Measurements from ENCODE around the gene MATN4. TPM values are rescaled to one million over a fixed set of nuclear protein-coding genes. Genes with fewer than 3 reads are reported as not detected.

The MATN4 gene
- total RNA-seq, 1 experiment from 2014 or later = not detected

- no peak for DNase-seq (ENCODE audit: unreplicated experiment)
- Mint-ChIP-seq H3K9me3 (ENCODE audit: unreplicated experiment) (no peaks in the 10 kb centered on the region), H3K27me3 (ENCODE audit: insufficient read depth, unreplicated experiment) (no peaks in the 10 kb centered on the region), H3K27ac (ENCODE audit: low read depth, unreplicated experiment) (no peak overlapping the region), H3K36me3 (ENCODE audit: insufficient read depth, unreplicated experiment) (no peaks in the 10 kb centered on the region), H3K4me1 (ENCODE audit: insufficient read depth, unreplicated experiment) (peaks cover 12% of the 10 kb centered on the region), H3K4me3 (ENCODE audit: unreplicated experiment) (no peak overlapping the region)
- intact Hi-C loops (cut with micrococcal nuclease) = loop anchor here (5.0 kb wide), 2 partner anchors 172 to 407 kb away; partner anchors contain the start of genes WFDC12 and YWHAB
- no peak for TF ChIP-seq CTCF (IDR thresholded peaks at IDR 0.05; ENCODE audit: unreplicated experiment)
- no TSS peak for BruUV-seq (replicated peaks)
- CTCF ChIA-PET = interaction anchor here (0.6 to 7.9 kb wide), 65 partner anchors 8 to 600 kb away, joined by 3 to 167 read pairs (median 5); partner anchors contain the start of genes KCNS1, MATN4, SEMG1 and SLPI
- POLR2A ChIA-PET = interaction anchor here (1.0 to 2.0 kb wide), 8 partner anchors 36 to 281 kb away, joined by 3 to 11 read pairs (median 4); partner anchors contain the start of gene SLPI
Measured at GRCh38 chr20:45294659-45295058, 13.4 kb downstream of the MATN4 start.

GRCh38 chr20:45294003-45294368, 14.1 kb downstream of the MATN4 start:
- Mint-ChIP-seq H3K9me3 (ENCODE audit: unreplicated experiment) (no peaks in the 10 kb centered on the region), H3K4me1 (ENCODE audit: insufficient read depth, unreplicated experiment) (peaks cover 12% of the 10 kb centered on the region), H3K27me3 (ENCODE audit: insufficient read depth, unreplicated experiment) (no peaks in the 10 kb centered on the region), H3K27ac (ENCODE audit: low read depth, unreplicated experiment) (no peak overlapping the region), H3K36me3 (ENCODE audit: insufficient read depth, unreplicated experiment) (no peaks in the 10 kb centered on the region), H3K4me3 (ENCODE audit: unreplicated experiment) (peak overlapping the region; percentile 64)
- intact Hi-C loops (cut with micrococcal nuclease) = loop anchor here (5.0 kb wide), 2 partner anchors 172 to 407 kb away; partner anchors contain the start of genes WFDC12 and YWHAB
- no TSS peak for BruUV-seq (replicated peaks)
- no peak for DNase-seq (ENCODE audit: unreplicated experiment)
- CTCF ChIA-PET = interaction anchor here (0.6 to 7.9 kb wide), 88 partner anchors 9 to 601 kb away, joined by 3 to 167 read pairs (median 5); partner anchors contain the start of genes KCNS1, MATN4, RBPJL and SEMG1
- no peak for TF ChIP-seq CTCF (IDR thresholded peaks at IDR 0.05; ENCODE audit: unreplicated experiment)
- POLR2A ChIA-PET = interaction anchor here (0.7 to 2.0 kb wide), 15 partner anchors 25 to 327 kb away, joined by 3 to 11 read pairs (median 4); partner anchors contain the start of gene SLPI

GRCh38 chr20:45293041-45294002, 14.8 kb downstream of the MATN4 start:
- ChIA-PET POLR2A (interaction anchor here (0.5 to 2.0 kb wide), 18 partner anchors 24 to 1114 kb away, joined by 3 to 11 read pairs (median 3); partner anchors contain the start of gene SLPI), CTCF (interaction anchor here (0.6 to 7.9 kb wide), 103 partner anchors 7 to 1380 kb away, joined by 3 to 167 read pairs (median 5); partner anchors contain the start of genes KCNS1, MATN4, RBPJL and SEMG1)
- Mint-ChIP-seq H3K4me1 (ENCODE audit: insufficient read depth, unreplicated experiment) (peaks cover 12% of the 10 kb centered on the region), H3K9me3 (ENCODE audit: unreplicated experiment) (no peaks in the 10 kb centered on the region), H3K27ac (ENCODE audit: low read depth, unreplicated experiment) (no peak overlapping the region), H3K4me3 (ENCODE audit: unreplicated experiment) (peak overlapping the region; percentile 64), H3K36me3 (ENCODE audit: insufficient read depth, unreplicated experiment) (no peaks in the 10 kb centered on the region), H3K27me3 (ENCODE audit: insufficient read depth, unreplicated experiment) (no peaks in the 10 kb centered on the region)
- BruUV-seq (replicated peaks) = no TSS peak
- TF ChIP-seq CTCF (IDR thresholded peaks at IDR 0.05; ENCODE audit: unreplicated experiment) = peak; percentile 97
- intact Hi-C loops (cut with micrococcal nuclease) = loop anchor here (5.0 kb wide), 2 partner anchors 171 to 406 kb away; partner anchors contain the start of genes WFDC12 and YWHAB
- DNase-seq (ENCODE audit: unreplicated experiment) = peak; percentile 79
